A172 (cell line): ENCODE measurements around the gene ATP6V1C2. TPM values are rescaled to one million over a fixed set of nuclear protein-coding genes. Genes with fewer than 3 reads are reported as not detected.
"Not testable (repeated sequence)": the region's sequence is repeated elsewhere in the genome, so short reads cannot be mapped to it uniquely, and the experiment has no call there.

ENCODE experiments used
- DNase-seq: peaks from one replicate; pipeline ENCODE4 v3.0.0-alpha.2; 2015; ENCODE audit warnings: low spot score
- total RNA-seq: library from RNA; depleted of rRNA; stranded (reverse); fragments of >200 nt; shearing (Covaris generic); gene quantifications from 2 replicates; pipeline ENCODE4 v1.2.3, GENCODE V29; 2014

Gene ATP6V1C2
- total RNA-seq, 1 experiment from 2014 or later = 0.16 TPM

- no peak for DNase-seq
Observed at GRCh38 chr2:10768063-10768507, 46.7 kb downstream of the ATP6V1C2 start.

GRCh38 chr2:10770956-10771750 lies 49.7 kb downstream of the ATP6V1C2 start:
- no peak for DNase-seq

- no peak for DNase-seq
Observed at GRCh38 chr2:10771786-10772185, 50.4 kb downstream of the ATP6V1C2 start.

GRCh38 chr2:10772201-10772867 lies 50.9 kb downstream of the ATP6V1C2 start:
- no peak for DNase-seq

DNA sequence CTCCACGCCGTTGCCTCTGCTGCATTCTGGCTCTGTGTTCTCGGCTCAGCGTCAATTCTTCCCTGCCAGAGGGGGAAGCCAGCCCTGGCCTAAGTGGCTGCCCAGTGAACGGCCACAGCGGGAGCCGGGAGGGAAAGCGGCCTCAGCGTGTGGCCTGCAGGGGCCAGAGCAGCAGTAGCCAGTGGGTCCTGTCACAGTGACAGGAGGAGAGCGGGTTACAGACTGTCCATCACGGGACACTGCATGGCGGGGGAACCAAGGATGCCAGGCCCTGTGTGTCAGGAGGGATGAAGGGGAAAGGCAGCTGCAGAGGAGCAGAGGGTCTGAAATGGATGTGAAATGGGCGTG lies 51.4 kb downstream of the ATP6V1C2 start:
- no peak for DNase-seq

DNA sequence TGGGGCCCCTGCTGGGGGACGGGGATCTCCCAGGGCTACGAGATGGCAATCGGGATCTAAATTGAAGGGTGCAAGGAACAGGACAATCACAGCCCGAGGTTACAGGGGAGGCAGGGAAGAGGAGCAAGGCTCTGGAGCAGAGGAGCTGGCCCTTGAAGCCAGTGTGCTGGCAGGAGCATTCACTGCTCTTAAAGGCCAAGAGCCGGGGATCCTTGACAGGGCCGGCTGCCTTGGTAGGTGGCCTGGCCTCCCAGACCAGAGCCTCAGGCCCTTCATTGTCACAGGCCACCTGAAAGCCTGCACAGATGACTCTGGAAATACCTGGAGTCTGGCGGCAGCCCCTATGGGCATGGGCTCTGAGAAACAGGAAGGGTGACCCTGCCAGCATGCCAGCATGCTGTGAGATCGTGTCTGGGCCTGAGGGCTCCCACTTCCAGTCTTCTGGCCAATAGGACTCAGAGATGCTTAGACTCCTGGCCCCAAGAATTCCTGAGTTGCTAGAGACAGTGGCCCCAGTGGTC lies 52.5 kb downstream of the ATP6V1C2 start:
- DNase-seq = no peak

DNA sequence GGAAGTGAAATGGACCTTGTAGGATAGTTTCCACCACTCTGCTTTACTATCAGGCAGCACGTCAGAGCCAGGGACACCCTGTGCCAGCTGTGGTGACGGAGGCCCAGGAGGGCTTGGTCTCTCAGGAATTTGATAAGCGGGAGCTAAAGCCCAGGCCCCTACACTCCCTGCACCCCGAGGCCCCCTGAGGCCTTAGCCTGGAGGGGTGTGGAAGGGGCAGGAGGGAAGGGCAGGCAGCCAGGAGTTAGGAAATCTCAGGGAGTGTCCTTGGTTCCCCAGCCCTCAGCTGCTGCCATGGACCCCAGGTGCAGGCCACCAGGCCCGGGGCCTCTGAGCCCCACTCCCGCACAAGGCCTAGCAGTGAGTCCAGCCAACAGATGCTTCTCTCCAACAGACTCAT lies 53.0 kb downstream of the ATP6V1C2 start:
- DNase-seq = no peak

GRCh38 chr2:10775021-10775780 lies 53.8 kb downstream of the ATP6V1C2 start:
- no peak for DNase-seq

- no peak for DNase-seq
Observed at GRCh38 chr2:10775831-10776230, 54.4 kb downstream of the ATP6V1C2 start.

DNA sequence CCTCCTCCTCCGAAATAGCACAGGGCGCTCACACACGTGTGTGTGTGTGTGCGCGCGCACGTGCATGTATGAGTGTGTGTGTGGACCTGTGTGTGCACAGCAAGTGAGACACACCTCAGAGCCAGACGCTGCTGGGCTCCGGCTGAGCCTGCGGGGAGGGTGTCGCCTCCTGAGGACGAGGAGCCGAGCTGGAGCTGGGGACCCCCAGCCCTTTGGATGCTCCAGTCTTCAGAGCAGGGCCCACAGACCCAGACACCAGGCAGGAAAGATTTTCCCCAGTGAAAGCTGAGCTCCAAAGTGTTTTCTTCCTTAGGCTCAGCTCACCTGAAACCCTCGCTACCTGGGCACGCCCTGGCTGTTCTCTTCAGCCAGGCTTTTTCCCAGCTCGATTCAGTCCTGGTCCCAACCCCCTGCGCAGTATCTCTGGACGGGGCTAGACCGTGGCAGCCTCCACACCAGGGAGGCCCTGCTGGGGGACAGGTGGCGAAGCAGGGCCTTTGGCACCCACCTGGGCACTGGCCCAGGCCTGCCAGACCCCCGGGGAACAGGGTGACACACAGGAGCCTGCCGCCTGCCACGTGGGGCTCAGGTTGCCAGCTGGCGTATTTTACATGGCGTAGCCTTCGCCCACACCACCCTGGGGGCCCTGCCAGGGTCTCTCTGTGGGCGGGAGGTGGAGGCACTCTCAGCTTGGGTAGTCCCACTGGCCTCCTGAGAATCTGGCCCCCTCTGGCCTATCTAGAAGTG lies 55.0 kb downstream of the ATP6V1C2 start:
- no peak for DNase-seq

- no peak for DNase-seq
Observed at GRCh38 chr2:10777111-10777841, 55.8 kb downstream of the ATP6V1C2 start.

- no peak for DNase-seq
Observed at GRCh38 chr2:10777842-10778723, 56.7 kb downstream of the ATP6V1C2 start.

DNA sequence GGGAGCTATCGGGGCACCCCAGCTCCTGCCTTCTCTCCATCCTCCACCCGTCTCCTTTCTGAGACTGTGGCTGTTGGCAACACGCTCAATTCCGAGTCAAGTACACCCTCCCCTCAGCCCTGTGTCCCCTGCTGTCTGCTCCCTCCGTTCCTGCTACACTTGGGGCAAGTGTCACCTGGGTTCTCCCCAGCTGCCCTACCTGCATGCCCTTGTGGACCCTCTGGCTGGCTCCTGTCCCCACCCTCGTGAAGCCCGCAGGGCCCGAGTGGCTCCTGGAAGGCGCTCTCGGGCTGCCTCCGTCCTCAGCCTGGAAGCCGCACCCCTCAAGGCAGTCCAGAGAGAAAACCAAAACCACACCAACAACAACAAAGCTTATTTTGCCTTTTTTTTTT lies 57.3 kb downstream of the ATP6V1C2 start:
- no peak for DNase-seq

DNA sequence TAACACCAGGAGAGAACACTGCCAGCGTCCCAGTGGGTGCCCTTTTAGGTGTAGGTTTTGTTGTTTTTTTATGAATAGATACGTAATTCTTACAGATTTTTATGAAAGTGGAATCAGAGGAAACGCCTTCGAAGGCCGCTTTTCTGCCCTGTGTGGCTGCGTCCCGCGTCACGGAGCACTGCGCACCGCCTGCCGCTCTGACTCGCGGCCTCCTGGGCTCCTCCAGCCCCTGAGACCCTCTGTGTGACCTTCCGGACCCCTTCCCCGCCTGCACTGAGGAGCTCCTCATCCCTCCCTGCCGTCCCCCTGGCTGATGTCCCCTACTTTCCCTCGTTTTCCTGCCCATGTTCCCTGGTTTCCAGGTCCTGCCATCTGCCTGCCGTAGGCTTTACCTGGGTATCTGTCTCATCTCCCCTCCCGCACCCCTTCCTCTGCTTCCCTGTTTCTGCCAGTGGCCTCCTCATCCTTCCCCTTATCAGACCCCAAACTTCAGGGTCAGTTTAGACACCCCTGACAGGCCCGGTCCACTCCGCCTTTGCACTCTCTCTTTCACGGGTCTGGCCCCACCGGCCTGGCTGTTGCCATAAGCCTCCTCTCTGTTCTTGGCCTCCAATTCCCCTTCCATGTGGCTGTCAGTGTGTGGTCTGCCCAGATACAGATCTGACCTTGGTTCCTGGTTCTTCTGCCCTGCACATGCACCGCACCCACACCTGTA lies 58.5 kb downstream of the ATP6V1C2 start:
- no peak for DNase-seq

- DNase-seq = no peak
Observed at GRCh38 chr2:10780491-10780820, 59.0 kb downstream of the ATP6V1C2 start.

GRCh38 chr2:10780821-10781220 lies 59.4 kb downstream of the ATP6V1C2 start:
- DNase-seq = not testable (repeated sequence)

- no peak for DNase-seq
Observed at GRCh38 chr2:10781746-10782145, 60.3 kb downstream of the ATP6V1C2 start.

GRCh38 chr2:10783421-10783820 lies 62.0 kb downstream of the ATP6V1C2 start:
- DNase-seq = peak; percentile 34

DNA sequence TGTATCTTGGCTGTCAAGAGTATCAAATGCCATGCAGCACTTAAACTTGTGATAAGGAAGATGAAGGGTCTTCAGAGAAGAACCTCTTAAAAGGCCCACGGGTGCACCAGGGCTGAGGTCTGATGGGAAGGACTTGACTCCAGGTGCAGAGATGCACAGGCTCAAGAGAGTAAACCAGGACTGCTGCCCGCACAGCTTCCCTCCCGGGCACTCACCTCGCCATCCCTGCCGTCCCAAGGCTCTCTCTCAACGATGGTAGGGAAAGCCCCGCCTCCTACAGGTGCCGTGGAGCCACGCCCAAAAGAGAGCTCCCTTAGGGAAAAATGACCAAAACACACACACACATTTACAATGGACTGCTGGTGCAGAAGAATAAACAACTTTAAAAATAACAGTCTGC lies 63.3 kb downstream of the ATP6V1C2 start:
- DNase-seq = no peak
